HG02588 (cell line): ENCODE measurements around the gene FA2H.
"Not testable (repeated sequence)": the region's sequence is repeated elsewhere in the genome, so short reads cannot be mapped to it uniquely, and the experiment has no call there.

Experiments used
- ATAC-seq: cut with Tn5 transposase; IDR thresholded peaks from one replicate; pipeline ENCODE4 v1.9.1; 2021; ENCODE audit warnings: mild to moderate bottlenecking, moderate library complexity; ENCODE audit not compliant: unreplicated experiment

The FA2H gene

DNA sequence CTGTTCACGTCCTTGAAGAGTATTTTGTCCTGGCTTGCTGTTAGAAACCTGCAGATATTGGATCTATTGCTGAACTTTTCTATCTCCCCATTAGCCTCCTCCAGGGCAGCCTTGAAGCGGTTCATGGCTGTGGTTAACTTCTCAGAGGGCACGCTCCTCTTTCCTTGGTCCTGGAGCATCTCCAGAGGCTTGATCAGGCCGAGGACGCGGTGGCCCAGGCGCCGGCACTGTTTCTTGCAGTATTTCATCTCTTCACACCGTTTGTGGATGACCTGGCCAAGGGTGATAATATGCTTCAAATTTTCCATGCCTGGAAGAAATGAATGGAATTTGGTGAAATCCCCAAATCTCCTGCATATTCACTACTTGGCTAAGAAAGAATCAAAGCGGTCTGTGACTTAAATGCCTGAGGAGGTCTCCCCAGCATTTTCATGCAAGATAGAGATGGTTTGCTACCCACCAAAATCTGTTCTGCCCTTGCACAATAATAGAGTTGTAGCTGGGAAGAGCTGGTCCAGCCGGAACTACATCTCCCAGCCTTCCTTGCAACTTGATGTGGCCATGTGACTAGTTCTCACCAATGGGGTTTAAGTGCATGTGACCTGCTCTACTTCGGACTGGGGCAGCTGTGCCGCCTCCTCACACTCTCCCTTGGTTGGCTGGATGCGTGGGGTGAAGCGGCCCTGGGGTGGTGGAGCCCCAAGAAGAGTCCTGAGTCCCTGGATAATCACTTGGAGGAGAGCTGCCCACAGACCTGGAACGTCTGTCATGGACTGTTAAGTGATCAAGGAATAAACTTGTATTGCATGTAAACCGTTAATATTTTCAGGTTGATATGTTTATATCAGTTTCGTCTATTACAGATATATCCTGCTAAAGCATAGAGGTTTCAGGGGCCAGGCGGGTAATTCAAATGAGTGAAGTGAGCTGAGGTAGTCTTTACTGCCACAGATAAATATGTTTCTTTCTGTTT is 78.9 kb downstream of the FA2H start:
- ATAC-seq, result peak; percentile 82

- no peak for ATAC-seq
Measured at GRCh38 chr16:74691093-74691855, 83.3 kb downstream of the FA2H start.

DNA sequence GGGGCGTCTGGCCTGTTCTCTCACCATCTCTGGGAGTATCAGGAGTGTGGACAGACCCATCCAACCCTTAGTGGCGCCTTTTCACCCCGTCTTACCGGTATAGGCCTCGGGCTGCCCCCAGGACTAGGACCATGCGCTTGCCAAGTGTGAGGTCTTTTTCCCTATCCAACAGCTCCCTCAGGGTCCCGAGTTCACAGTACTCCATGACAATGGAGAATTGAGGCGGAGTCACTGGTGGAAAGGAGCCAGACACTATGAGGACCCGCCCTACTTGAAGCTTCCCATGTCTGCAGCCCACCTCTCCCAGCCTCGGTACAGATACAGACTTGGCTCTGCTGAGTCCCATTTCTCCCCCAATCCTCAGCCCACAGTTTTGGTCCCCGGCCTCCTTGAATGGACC is 92.1 kb downstream of the FA2H start:
- ATAC-seq, result no peak

DNA sequence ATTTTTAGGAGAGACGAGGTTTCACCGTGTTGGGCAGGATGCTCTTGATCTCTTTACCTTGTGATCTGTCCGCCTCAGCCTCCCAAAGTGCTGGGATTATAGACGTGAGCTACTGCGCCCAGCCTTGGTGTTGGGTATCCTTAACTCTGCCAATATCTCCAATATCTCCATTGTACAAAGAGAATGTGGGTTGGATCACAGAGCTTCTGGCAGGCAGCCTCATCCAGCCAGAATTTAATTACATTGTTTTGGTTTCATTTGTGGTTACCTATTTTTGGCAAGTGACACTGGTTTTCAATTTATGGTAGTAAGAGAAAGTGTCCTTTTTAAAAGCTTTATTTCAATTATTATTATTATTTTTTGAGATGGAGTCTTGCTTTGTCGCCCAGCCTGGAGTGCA is 93.9 kb downstream of the FA2H start:
- ATAC-seq, result no peak

DNA sequence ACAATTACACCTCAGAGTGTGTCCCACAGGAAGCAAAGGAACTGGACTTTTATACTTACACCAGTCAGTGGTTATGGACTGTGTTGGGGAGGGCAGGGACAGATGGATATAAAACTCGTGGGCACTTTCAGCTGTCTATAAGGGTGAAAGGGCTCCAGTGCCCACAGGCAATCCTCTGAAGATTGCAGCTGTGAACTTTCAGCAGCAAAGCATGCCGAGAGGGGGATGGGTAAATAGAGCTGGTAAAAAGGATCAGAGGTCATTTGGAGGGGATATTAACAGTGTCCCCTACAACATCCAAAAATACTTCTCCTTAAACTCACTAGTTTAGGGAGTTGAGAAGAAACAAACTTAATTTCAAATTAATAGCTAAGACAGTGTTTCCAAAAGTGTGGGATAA is 94.6 kb downstream of the FA2H start:
- no peak for ATAC-seq

GRCh38 chr16:74677868-74678267 is 96.8 kb downstream of the FA2H start:
- ATAC-seq, result no peak

- ATAC-seq, result no peak
Measured at GRCh38 chr16:74673876-74674275, 100.7 kb downstream of the FA2H start.

DNA sequence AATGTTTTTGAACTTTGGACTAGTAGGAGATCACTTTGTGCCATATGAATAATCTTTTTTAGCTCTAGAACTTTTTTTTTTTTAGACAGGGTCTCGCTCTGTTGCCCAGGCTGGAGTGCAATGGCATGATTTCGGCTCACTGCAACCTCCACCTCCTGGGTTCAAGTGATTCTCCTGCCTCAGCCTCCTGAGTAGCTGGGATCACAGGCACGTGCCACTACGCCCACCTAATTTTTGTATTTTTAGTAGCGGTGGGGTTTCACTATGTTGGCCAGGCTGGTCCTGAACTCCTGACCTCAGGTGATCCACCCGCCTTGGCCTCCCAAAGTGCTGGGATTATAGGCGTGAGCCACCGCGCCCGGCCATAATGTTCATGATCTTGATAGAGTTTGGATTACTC is 105.7 kb downstream of the FA2H start:
- ATAC-seq, result not testable (repeated sequence)

- no peak for ATAC-seq
Measured at GRCh38 chr16:74667255-74667700, 107.3 kb downstream of the FA2H start.

GRCh38 chr16:74666425-74667254 is 108.0 kb downstream of the FA2H start, which contains the start of gene RFWD3:
RFWD3 (minus strand) TSS chr16:74666877; CDS start chr16:74661449, 5,428 bp downstream.
- ATAC-seq, result peak; percentile 100

DNA sequence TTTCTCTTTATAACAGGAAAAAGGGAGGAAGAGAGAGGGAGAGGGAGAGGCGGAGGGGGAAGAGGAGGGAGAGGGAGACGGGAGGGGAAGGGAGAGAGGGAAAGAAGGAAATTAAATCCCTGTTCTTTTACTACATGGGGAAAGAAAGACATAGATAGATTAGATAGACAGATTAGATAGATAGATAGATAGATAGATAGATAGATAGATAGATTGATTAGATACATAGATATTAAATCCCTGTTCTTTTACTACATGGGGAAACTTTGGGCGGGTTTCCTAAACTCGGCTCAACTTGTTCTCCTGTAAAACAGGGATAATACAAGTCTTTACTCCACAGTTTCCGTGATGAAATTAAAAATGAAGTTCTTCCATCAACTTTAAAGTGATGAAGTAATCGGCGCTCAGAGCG is 108.6 kb downstream of the FA2H start:
- ATAC-seq, result no peak
